DOHH2 (cell line): ENCODE measurements around the gene RFX4.

Experiments used
- CTCF ChIP-seq: fragments of 200-600 bp; sonication (generic); IDR thresholded peaks from one replicate; pipeline ENCODE4 v1.5.1; 2014; ENCODE audit warnings: antibody characterized with exemption, mild to moderate bottlenecking, low read depth, low read length; ENCODE audit not compliant: poor library complexity, severe bottlenecking
- EZH2phosphoT487 ChIP-seq: fragments of 200-600 bp; sonication (generic); IDR thresholded peaks from 2 replicates; pipeline ENCODE4 v1.6.1; 2017; ENCODE audit warnings: borderline replicate concordance, mild to moderate bottlenecking, antibody characterized with exemption, low read length, moderate library complexity, mixed read lengths

- TF ChIP-seq CTCF: no peak
- no peak for TF ChIP-seq EZH2phosphoT487
These were observed 184.4 kb downstream of the RFX4 start for GRCh38 chr12:106767206-106767605.
